Activated T-helper 1 cell treated with anti-CD3 and anti-CD28 coated beads, Interleukin-2, amount 50 U/mL, for 16 hours (primary cell): ENCODE results near the gene NTNG1.

ENCODE experiments used
- DNase-seq, 2 donors: peaks; one replicate each; pipeline ENCODE4 v3.0.0-alpha.2; 2020; ENCODE audit warnings: low read depth in 1 of 2, low spot score in 1 of 2

NTNG1 gene

GRCh38 chr1:107326824-107327445, 186.1 kb downstream of the NTNG1 start:
- no peak for DNase-seq

DNA sequence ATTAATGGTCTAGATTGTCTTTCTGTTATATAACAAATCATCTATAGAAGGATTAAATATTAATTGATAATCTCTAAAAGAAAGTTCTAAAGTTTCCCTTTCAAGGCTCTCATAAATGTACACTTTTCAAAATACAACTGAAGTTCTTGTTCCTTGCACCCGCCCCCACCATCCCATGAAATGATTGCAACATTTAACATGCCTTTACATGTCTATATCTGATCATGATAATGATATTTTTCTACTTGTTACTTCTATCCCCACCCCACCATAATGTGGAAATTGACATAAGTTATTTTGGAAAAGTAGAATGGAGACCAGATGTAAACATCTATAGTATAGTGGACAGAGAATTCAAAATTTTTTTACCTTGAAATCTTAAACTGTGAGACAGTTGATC, 186.6 kb downstream of the NTNG1 start:
- no peak for DNase-seq

DNA sequence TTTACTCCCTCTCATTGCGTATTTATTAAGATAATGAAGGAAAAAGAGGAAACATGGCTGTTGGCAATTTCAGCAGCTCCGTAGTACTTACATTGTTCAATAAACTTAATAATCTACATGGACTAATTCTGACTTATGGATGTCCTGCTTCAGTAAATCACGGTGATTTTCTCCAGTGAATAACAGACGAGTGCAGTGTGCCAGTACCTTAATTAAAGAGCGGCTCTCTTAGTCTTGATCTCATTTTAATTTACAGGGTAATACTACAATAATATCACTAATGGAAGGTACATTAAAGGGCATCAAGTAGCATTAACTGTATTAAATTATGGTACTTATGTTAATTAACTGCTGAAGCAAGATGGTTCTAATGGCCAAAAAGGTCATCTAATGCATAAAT, 187.2 kb downstream of the NTNG1 start:
- DNase-seq, result no peak

- DNase-seq, result no peak
These were observed 198.9 kb downstream of the NTNG1 start for GRCh38 chr1:107339775-107340174.

- DNase-seq, result no peak
These were observed 201.5 kb downstream of the NTNG1 start for GRCh38 chr1:107342316-107342715.

DNA sequence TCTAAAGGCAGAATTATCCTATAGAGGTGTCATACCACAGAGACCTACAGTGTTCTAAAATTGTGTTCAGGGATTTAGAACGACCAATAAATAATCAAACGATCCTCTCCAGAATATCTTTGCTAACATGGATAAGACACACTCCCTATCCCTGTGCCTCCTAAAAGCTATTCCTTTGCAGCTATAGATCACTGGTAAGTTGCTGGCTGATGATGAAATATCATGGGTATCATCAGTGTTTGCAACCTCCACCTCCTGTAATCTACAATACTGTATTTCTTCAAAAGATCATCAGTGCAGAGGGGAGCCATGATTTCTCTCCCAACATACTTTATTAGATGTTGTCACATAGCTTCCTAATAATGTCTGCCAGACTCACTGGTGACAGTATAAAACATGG, 201.9 kb downstream of the NTNG1 start:
- no peak for DNase-seq

DNA sequence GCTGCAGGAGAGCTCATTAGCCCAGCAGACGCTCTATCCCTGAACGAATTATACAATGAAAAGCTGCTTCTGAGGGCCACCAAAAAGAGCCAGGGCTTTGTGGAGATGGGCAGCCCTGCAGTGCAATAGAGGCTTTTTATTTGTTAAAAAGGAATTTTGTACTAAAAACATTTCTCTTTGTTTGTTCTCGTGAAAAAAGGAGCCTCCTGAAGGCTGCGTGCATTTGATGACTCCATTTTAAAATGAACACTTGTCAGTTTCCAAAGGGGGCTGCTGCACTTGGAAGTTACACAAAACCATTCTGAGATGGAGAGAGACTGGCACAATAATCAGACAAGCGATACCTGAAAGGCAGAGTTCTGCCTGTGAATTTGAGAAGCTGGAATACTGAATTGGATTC, 202.8 kb downstream of the NTNG1 start:
- no peak for DNase-seq

GRCh38 chr1:107344268-107344760, 203.5 kb downstream of the NTNG1 start:
- no peak for DNase-seq

GRCh38 chr1:107344836-107345235, 204.0 kb downstream of the NTNG1 start:
- no peak for DNase-seq

GRCh38 chr1:107352850-107353249, 212.0 kb downstream of the NTNG1 start:
- DNase-seq, result no peak

DNA sequence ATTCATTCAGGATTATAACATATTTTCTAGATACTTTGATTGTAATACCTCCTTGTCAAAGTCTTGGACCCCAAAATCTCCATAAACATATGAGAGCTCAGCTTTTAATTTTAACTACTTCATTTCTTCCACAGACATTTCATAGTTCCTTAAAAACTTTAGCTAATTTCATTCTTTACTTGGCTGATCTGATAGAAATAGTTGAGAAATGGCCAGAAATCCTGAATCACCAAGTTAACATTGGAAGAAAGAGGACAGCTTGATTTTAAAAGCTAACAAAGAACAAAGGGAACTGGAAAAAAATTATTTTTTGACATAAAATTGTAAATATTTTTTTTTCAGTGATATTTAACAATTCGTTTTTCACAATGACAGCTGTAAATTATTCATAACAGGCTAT, 216.5 kb downstream of the NTNG1 start:
- no peak for DNase-seq

DNA sequence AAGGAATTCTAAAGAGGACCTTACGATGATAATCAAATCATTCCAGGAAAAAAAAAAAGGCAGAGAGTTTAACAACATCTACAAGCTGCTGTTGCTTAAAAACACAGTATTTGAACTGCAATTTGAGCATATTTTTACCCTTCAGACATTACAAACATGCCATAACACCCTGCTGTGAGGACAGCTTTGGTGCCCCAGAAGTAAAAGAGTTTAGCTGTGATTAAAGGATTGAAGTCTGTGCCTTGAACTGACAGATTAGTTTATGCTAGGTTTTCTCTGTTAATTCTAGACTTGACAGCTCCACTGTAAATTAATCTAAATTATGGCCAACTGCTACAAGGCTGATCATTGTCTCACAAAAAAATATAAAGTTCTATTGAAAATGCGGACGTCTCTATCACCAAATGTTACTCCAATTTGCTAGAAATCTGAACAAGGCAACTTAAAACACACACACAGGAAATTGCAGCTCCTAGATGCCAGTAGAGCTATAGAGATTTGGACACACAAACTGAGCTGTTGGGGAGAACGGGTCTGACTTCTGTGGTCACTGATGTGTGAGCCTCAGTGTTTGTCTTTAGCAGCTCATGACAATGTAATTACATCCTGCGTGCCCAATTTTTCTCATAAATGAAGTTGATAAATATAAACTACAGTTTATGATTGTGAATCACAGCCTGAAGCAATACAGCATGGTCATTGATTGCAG, 217.9 kb downstream of the NTNG1 start:
- no peak for DNase-seq

DNA sequence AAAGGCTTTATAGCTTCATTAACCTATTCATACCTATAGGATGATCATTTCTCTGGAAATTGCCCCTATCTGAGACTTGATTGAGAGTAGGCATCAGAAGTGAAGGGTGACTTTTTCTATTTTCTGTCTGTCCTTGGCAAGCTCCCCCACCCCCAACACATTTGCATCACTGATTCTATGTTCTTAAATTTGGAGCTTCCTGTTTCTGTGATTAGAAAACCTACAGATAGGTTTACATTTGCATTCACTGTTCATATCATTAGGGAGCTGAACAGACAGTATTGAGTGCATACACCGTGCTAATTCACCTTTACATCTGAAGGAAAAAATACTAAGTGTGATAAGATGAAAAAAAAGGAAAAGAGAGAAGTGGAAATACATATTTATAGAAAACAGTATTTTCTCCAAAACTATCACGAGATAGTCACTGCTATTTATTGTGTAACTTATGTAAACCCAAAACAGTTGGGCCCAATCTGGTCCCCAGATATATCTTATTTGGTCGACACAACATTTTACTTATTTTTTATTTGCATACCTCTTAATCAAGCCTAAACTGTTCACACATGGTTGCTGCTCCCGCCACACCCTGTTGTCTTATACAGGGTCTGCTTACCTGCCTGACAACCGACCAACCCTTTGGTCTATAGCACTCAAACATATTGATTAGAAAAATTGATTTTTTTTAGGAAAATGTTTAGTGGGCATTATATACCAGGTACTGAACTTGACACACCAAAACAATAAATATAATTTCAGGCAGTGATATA, 218.8 kb downstream of the NTNG1 start:
- DNase-seq, result no peak

GRCh38 chr1:107362468-107363140, 221.8 kb downstream of the NTNG1 start:
- no peak for DNase-seq

GRCh38 chr1:107363154-107363553, 222.3 kb downstream of the NTNG1 start:
- no peak for DNase-seq

DNA sequence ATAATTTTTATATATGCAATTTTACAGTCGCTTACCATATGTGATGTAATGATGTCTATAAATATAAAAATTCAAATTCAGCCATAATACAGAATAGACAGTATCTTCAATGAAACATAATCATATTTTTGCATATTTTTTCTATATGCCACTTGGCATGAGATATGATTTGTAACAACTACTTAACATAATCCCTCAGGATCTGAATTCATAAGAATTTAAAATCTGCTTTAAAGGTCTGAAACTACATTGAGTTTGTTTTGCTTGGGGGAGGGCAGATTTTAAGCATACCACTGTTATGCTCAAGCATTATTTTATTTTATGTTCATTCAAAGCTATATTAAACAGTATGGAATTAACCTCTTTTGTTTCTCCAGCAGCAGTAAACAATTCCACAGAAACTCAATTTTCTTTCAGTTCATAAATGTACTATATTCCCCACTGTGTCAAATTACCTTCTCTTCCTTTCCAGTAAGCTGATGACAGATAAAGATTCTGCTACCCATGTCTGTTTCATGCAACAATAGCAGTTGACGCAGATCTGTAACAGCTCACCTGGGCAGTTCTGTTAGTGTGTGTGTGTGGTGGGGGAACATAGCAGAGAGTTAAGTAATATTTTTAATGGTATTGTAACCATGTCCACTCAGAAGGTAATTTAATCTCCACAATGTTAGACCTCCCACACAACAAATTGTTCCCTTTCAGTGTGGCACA, 224.8 kb downstream of the NTNG1 start:
- DNase-seq, result no peak

DNA sequence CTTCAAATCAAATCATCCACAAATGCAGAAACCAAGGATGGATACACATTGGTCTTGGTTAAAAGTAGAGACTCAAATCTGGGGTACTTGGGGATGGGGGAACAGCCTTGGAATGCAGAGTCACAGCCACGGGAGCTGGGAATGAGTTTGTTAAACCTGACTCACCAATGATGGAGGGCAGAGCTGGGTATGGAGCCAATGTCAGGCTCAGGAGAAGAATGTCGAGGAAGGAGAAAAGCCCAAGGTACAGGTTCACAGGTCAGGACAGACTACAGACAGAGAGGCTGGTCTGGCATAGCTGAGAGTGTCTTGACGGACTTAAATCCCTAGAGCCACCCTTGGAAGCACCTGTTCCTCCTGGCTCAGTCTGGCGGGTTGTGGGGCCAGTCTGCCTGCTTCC, 237.6 kb downstream of the NTNG1 start:
- DNase-seq, result no peak

- no peak for DNase-seq
These were observed 238.0 kb downstream of the NTNG1 start for GRCh38 chr1:107378866-107379265.

- no peak for DNase-seq
These were observed 239.0 kb downstream of the NTNG1 start for GRCh38 chr1:107379826-107380225.

GRCh38 chr1:107389410-107390396, 248.9 kb downstream of the NTNG1 start:
- DNase-seq, result no peak
